HG02759 (cell line): ENCODE results near the gene C10orf53.
"Not testable (repeated sequence)": the region's sequence is repeated elsewhere in the genome, so short reads cannot be mapped to it uniquely, and the experiment has no call there.

ENCODE experiments used
- ATAC-seq: cut with Tn5 transposase; IDR thresholded peaks from one replicate; pipeline ENCODE4 v1.9.1; 2021; ENCODE audit warnings: mild to moderate bottlenecking, moderate library complexity; ENCODE audit not compliant: unreplicated experiment

Gene C10orf53

DNA sequence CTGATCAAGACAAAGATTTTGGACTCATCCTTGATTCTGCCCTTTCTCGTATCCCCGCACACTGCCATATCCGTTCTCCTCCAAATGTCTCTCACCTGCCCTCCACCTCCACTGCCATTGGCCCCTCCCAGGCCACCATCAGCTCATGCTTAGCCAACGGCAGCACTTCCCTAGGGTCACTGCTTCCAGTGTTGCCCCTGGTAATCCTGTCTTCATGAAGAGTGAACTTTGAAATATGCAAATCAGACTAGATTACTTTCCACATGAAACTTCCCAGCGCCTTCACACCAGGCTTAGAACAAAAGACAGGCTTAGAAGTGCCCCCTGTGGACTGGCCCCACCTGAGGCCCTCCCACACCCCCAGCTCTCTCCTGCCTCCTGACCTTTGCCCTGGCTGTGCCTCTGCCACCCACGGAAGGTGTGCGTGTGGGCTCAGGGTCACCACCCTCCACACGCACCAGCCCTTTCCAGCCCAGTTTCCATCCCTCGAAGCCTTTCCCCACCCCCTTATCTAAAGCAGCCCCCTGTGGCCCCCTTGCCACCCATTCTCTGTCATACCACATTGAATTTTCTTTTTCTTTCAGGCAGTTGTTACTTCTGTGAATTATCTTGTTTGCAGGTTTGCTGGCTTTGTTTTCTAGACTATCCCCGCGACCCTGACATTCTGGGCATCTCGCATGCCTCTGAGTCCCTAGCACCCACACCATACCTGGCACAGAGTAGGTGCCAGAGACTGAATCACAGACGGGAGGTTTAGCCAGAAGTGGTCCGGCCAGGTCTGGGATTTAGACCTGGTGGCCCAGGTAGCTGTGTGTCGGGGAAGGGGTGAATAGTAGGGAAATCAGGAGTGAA is 26.8 kb upstream of the C10orf53 start:
- no peak for ATAC-seq

DNA sequence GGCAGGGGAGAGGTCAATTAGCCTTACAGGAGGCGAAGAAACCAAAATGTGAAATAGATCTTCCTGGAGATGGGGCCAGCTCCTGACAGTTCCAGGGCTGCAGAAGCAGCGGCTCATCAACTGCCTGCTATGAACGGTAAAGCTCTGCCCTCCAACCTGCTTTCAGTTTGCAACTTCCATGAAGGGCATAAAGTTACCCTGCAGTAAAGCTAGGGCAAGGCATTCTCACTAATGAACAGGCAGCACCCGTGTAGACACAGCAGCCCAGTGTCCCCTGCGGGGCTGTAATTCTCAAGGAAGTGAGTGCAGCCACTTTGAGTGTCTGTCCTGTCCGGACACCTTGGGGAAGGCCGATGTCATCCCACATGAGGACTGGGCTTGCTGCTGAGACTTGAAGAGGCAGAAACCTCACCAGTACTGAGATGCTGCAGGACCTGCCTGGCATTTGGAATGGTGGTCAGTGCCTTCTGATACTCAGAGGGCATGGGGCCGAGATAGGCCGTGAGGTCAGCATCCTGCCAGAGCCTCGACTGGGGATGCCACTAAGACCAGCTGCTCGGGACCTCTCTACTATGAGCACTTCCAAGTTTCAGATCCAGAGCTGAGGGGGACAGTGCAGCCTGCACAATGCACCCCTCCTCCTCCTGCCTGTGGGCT is 26.1 kb upstream of the C10orf53 start:
- ATAC-seq, result no peak

- ATAC-seq, result no peak
Measured at GRCh38 chr10:49654036-49654693, 25.3 kb upstream of the C10orf53 start.

DNA sequence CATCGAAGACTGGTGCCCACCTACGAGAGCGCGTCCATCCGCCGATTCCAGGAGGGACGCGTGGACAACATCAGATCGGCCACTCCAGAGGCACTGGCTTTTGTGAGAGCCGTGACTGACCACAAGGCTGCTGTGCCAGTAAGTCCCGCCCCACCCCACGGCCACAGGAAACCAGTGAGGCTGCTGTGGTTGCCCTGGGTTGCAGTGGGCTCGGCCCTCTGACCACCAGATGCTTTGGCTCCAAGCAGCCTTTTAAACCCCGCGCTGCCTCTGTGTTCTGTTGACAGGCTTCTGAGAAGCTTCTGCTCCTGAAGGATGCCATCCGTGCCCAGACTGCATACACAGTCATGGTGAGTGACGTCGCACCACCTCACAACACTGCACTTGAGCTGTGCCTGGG is 24.4 kb upstream of the C10orf53 start:
- no peak for ATAC-seq

DNA sequence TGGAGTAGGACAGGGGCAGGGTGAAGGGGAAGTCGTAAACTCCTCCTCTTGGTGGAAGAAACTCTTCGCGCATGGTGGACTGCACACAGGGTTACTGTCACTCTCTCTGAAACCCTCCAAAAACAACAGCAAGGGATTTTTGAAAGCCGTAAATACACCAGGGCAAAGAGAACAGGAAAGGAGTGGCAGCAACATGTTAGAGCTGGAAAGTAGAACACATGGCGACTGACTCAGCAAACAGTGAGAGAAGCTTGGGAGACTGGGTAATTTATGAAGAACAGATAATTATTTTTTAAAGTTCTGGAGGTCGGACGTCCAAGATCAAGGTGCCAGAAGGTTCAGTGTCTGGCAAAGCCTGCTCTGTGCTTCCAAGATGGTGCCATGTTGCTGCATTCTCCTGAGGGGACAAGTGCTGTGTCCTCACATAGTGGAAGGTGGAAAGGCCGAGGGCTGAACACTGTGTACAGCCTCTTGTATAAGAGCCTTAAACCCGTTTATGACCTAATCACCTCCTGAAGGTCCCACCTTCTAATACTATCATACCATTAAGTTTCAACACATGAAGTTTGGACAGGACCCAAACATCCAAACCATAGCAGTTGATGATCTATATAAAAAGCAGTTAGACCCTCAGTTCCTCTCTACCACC is 22.5 kb upstream of the C10orf53 start:
- ATAC-seq, result no peak

GRCh38 chr10:49657606-49658005 is 21.8 kb upstream of the C10orf53 start:
- ATAC-seq, result no peak

DNA sequence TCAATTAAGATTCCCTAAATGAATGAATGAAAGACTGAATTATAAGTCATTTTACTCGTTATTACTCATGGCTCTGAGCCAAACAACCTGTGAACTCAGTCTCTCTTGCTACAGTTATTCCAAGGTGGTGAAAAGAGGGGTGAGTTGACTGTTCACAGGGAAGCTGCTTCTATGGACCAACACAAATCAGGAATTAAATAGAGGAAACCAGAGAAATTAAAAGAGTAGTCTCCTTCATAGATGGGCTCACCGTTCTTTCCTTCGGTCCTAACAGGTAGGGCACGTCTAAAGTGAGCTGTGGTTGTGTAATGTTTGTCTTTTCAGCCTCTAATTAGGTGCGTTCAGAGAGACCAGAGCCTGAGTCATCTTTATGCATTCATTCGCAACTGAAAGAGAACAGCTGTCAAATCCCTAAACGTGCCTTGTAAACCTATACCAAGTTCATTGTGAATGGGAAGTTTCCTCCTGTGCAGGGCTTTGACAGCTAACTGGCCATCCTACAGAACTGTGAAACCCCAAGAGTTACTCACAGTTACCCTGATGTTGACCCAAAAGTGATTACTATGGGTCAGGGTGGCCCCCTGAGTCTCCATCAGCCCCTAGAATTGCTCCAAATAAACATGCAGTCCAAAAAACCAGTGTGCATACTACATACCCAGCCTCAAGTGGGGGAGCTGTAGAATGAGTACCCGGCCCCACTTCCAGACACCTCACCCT is 18.2 kb upstream of the C10orf53 start:
- no peak for ATAC-seq

- ATAC-seq, result no peak
Measured at GRCh38 chr10:49662169-49662830, 17.2 kb upstream of the C10orf53 start.

- no peak for ATAC-seq
Measured at GRCh38 chr10:49663596-49663995, 15.9 kb upstream of the C10orf53 start.

DNA sequence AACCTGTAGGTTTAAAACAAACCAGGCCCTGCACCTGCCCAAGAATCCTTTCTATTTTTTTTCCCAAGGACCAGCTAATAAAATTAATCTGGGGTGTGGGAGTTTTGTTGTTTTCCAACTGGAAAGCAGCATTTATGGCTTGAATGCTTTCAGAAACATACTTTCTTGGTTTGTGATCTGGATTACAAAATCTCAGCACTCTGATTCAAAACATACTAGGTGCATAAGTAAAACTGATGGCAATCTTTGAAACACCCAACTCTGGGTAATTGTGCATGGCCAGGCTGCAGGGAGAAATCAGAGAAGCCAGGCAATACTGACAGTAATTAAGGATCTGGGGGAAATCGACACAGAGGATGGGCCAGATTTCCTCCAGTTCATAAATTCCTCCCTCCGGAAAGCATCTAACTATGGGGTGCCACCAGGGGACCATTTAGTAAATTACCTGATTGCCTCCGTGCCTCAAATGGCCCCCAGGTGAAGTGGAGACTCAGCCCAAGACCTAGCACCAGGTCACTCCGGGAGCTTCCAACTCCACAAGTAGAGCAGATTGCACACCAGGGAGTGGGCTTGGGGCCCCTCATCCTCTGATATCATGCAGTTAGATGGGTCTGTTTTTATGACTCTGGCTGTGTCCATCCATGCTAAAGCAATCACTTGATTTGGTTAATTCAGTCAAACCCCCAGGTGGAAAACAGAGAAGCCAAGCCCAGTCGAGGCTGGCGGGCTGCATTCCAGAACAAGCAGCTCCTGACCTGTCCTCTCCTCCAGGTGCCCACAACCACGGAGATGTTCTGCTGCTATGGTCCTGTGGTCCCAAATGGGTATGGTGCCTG is 15.2 kb upstream of the C10orf53 start:
- no peak for ATAC-seq

- no peak for ATAC-seq
Measured at GRCh38 chr10:49664842-49665355, 14.6 kb upstream of the C10orf53 start.

- ATAC-seq, result no peak
Measured at GRCh38 chr10:49666054-49666615, 13.3 kb upstream of the C10orf53 start.

DNA sequence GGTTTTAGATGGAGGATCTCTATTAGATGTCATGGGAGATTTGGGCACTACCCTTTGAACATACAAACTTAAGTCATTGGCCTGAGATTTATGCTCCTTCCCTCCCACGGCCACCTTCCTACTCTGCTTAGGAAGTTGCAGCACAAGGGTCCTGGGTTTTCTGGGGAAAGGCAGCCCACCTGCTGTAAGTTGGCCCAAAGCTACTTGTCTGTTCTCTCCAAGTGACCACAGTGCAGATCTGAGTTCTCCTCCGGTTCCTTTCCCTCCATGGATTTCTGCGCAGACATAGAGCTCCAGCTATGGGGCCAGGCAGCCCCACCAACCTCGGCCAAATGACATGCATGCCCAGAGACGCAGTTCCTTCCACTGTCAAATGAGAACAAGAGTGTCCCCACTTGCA is 12.8 kb upstream of the C10orf53 start:
- no peak for ATAC-seq

DNA sequence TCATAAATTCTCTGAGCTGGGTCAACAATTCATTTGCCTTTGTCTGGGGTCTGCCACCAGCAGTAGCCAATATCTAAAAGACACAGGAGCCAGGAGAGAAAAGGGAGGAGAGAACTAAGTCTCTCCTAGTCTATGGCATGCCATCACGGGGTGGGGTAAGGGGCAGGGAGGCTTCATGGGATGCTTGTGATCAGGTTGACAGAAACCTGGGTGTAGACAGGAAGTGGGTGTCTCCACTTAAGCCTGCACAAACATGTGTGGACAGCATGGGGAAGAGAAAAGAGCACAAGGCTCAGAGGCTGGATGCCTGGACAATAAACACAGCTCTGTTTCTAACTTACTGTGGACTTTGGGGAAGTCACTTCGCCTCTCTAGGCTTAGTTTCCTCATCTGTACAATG is 11.5 kb upstream of the C10orf53 start:
- ATAC-seq, result no peak

DNA sequence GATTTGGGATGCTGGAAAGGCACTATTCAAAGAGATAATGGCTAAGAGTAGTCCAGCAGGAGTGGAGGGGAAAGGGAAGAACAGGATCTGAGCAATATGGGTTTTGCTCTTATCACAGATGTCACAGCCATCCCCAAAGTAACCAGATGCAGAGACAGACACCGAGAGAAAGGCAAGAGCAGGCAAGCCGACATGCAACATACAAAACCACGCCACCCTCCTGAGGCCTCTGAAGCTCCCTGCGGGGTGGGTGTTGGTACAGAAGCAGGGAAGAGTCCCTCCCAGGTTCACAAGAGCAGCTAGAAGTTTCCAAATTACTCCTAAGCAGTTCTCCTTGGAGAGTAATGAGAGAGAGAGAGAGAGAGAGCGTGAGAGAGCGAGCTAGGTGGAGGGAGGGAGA is 10.8 kb upstream of the C10orf53 start:
- ATAC-seq, result no peak

DNA sequence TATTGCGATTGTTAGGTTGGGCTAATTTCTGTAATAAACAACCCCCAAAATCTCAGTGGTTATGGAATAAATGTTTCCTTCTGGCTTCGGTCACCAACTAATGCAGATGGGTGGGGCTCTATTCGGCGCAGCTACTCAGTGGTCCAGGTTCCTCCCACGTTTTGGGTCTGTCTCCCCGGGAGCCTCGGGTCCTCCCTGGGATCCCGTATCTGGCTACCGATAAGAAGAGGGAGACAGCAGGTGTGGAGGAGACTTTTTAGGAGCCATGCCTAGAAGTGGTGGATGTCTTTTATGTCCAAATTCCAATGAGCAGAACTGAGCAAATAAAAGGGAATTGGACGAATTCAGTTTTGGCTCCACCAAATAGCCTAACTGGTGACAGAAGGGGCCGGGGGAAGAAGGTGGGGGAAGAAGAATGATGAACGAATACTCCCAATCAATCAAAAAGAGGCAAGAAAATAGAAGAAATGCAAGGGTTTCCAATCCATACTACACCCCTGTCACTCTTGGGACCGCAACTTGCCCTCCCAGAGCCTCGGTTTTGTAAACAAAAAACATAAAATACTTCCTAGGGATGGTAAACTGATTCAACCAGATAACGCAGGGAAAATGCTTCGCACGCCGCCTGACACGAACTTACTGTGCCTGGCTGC is 498 bp upstream of the C10orf53 start:
- no peak for ATAC-seq

DNA sequence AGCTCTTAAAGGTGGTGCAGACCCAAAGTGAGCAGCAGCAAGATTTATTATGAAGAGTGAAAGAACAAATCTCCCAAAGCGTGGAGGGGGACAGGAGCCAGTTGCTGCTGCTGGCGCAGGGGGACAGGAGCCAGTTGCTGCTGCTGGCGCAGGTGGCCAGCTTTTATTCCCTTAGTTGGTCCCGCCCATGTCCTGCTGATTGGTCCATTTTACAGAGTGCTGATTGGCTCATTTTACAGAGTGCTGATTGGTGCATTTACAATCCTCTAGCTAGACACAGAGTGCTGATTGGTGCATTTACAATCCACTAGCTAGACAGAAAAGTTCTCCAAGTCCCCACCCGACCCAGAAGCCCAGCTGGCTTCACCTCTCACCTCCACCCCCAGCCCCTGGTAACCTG is 3.0 kb downstream of the C10orf53 start:
- not testable (repeated sequence) for ATAC-seq

DNA sequence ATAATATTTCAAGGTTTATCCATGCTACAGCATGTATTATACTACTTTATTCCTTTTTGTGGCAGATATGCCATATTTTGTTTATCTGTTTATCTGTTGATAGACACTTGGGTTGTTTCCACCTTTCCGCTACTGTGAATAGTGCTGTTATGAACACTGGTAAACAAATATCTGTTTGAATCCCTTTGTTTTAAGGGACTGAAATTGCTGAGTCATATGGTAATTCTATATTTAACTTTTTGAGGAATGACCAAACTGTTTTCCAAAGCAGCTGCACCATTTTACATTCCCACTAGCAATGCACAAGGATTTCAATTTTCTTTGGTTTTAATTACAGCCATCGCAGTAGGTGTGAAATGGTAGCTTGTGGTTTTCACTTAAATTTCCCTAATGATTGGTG is 3.4 kb downstream of the C10orf53 start:
- no peak for ATAC-seq
